HG03558 (cell line): ENCODE data around the gene RNF5.
A peak's percentile ranks its signal among the peaks of the same experiment; 100 is the strongest.
"Not testable (repeated sequence)": the region's sequence is repeated elsewhere in the genome, so short reads cannot be mapped to it uniquely, and the experiment has no call there.

Experiments
- ATAC-seq: cut with Tn5 transposase; IDR thresholded peaks from one replicate; pipeline ENCODE4 v1.9.1; 2021; ENCODE audit warnings: moderate number of reproducible peaks; ENCODE audit not compliant: unreplicated experiment; ENCODE audit errors: extremely low read depth

RNF5 gene

DNA sequence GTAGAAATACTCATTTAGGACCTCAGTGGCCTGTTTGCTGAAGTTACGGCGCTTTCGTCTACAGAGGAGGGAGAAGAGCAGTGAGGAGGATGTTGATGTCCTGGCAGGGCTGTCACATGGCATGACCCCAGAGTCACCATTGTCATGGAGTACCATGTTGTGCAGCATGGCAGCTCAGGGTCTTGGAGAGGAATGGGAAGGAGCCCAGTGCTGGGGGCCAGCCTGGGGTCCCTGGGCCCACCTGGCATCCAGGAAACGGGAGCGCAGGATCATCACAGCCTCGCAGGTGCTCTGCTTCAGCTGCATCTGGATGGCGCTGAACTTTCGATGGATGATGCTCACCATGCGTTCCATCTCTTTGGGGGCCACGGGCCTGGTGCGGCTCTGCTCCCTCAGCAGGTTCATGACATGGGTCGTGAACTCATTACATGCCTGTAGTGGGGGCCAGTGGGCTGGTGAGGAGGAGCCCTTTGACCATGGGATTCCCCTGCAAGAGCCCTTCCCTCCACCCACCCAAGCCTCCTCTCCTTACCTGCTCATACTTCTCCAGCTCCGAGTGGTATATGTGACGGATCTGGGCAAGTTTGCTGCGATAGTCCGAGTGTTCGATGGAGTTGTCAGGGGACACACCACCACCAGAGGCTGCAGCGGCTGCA lies 9.6 kb downstream of the RNF5 start:
- not testable (repeated sequence) for ATAC-seq

DNA sequence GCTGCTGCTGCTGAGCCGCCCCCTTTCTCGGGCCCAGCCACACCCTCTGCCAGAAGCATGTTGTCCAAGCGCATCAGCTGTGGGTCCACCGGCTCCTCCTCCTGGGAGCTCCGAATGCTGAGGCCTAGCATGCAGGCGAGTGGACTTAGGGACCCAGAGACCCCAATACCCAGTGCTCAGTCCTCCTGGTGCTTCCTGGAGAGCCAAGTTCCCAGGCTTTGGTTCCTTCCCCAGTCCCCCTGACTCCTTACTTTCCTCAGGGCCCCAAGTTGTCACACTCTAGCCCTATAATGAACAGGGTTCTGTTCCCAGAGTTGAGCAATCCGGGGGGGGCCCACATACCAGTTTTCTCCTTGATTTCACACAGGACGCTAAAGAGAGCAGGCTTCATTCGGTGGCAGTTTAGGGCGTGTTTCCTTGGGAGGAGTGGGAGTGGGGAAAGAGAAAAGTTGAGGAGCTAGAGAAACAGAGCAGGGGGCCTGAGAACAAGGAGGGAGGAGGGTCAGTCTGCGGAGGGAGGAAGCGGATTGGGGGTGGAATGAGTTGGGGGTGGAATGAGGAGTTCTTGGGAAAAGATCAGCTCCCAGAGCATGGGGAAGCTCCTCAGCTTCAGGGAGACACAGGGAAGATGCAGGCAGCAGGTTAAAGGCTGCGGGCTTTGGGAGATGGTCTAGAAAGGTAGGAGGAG lies 10.3 kb downstream of the RNF5 start:
- ATAC-seq: no peak

DNA sequence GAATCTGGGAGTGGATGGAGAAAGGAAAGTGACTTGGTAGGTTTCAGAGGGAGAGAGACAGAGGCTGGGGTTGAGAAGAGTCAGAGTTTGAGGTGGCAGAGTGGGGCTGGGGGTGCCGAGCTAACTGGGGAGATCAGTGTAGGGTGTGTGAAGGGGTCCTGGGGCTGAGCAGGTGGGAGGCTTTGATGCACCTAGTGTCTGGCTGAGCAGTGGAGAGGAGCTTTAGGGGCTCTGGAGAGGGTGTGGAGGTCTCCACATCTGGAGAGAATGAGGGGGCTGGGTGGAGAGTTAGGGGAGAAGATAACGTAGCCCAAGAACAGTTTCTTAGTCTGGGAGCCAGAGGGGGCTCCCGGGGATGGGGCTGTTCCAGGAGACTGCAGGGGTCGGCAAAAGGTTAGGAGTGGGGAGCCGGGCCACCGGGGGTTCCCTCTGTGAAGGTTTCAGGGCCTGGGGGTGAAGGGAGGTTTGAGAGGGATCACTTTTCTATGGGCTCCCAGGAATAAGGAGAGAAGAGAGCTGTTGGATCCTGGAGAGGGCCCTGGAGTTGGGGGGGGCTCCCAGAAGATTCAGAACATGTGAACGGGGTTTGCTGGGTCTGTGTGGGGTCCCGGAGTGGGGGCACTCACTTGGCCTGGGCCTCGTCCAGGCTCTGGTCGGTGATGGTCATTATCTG lies 11.0 kb downstream of the RNF5 start:
- ATAC-seq: no peak

DNA sequence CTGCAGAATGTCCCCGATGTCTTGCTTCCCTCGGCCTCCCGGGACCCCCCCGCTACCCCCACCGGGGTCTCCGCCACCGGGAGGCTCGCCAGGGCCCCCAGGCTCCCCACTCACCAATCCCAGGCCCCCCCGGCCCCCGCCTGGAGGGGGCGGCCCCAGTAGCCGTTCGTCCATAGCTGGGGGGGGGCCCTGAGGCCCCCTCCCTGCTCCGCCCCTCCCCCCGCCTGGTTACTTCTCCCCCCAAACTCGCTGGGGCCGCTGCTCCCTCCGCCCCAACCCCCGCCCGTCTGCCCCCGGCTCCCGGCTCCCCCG lies 11.5 kb downstream of the RNF5 start:
- ATAC-seq: no peak

DNA sequence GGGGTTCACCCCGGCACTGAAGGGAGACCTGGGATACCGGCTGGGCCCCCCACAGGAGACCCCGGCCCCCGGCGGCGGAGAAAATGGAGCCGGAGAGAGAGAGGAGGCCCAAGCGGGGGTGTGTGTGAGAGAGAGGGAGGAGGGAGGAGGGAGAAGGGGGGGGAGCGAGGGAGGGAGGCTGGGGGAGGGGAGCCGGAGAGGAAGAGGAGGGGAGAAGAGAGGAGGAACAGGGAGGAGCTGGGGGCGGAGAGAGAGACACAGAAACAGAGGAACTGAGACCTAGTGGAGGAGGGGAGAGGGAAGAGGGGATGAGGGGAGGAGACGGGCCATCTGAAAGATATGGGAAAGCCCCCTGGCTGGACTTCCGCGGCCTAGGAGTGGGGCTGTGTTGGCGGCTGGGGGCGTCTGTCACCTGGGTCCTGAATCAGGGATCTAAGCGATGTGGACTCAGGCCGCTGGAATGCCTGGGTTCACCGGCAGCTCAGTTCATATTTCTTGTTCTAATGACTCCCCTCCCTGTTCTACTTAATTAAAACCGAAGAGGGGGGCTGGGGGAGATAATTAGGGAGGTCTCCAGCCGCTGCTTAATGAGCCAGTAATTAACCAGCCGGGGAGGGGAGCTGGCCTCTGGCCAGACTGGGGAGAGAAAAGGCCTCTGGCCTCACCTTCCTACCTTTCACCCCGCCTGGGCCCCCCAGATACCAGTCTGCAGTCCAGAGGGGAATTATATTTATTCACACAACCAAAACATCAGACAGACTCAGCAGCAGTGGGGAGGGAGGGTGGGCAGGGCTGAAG lies 12.0 kb downstream of the RNF5 start, which contains the start of gene PBX2:
PBX2 (minus strand) TSS at position 149 of the 798 bp plus-strand sequence. CDS start 287 bp downstream, outside the sequence.
- ATAC-seq: no peak

DNA sequence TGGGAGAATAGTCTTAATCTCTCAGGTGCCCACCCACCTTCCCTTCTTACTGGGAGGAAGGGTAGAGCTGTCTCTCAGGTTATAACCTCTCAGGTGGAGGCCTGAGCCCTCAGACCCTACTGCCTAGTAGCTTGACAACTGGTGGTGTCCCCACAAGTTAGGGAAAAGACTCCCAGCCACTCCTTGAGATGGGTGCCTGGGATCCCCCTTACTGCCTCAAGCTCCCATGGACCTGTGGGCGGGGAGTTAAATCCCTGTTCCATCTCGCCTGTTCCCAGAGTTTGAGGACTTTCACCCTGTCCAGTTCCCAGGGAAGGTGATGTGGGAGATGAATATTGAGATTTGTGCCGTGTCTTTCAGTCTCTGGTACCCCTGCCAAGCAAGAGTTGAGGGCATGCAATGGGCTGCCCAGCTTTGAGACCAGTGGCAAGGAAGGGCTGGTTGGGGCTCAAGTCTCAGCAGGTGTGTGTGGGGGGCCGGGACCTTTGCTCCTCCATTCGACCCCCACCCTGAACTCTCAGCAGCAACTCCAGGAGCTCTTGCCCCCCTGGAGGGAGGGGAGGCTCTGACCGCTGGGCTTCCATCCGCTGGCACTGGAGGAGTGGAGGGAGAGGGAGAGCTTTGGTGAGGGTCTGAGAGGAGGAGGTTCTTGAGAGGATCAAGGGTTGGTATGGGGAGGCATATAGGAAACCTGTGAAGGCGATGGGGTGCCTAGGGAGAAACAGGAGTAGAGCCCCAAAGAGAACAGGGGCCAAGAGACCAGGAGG lies 12.9 kb downstream of the RNF5 start:
- ATAC-seq: no peak

DNA sequence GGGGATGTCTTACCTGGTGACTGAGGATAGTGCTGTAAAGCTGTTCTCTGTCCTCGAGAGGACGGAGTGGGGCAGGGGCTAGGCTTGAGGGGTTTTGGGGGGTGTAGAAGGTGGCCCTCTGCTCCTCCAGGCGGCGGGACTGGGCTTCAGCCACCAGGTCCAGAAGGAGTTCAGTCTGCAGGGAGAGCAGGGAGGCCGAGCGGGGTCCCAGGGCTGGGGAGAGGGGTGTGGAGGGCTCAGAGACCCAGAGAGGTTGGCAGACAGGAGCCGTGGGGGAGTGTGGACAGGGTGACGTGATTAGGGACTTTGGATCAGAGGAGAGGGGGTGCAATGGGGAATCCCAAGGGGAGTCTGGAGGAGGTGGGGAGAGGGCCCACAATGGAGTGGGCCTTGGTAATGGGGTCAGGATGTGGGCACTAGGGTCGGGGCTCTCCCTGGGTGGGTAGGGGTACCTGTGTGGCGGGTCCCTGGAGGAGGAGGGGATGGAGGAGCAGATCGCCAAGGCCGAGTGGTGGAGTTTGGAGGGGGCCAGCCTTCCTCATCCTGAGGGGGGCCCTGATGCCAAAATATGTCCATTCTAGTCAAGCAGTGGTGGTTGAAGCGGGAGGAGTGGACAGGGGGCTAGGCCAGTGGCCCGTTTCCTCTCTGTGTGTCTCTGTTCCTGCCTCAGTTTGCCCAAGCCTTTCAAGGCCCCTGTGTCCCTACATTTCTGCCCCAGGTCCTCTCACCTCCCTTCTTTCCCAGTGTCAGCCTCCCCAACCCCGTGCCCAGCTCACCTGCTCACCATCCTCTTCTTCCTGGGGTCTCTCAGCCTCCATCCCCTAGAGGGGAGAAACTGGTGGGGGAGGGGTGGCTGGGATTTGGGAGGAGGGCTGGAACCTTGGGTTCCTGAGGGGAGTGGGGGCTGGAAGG lies 13.7 kb downstream of the RNF5 start:
- ATAC-seq: no peak

DNA sequence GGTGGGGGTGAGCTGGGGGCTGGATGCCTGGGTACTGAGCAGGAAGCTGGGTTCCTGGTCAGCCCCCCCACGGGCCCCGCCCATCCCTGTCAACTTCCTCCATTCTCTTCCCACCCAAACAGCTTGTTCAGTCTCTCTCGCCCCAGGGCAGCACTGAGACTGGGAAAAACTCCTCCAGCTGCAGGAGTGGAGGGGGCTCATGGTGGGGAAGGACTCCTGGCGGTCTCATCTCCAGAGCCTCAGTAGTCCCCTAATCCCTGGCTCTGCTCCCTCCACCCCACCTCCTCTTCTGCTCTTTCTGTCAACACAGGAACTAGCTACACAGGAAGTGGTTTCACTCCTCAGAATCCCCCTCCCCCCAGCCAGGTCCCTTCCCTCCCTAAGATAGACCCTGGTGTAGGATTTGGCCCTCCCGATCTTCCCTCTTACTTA lies 14.4 kb downstream of the RNF5 start, which contains the start of gene GPSM3:
GPSM3 (minus strand) TSS at position 36 of the 432 bp plus-strand sequence. CDS start 130 bp downstream, outside the sequence.
- no peak for ATAC-seq

DNA sequence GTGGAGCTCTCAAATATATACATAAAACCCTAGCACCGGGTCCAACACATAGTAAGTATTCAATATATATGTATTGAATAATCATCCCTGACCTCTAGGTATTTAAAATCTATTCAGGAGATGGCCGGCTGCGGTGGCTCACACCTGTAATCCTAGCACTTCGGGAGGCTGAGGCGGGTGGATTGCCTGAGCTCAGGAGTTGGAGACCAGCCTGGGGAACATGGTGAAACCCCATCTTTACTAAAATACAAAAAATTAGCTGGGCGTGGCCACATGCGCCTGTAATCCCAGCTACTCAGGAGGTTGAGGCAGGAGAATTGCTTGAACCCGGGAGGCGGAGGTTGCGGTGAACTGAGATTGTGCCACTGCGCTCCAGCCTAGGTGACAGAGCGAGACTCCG lies 14.9 kb downstream of the RNF5 start:
- not testable (repeated sequence) for ATAC-seq

DNA sequence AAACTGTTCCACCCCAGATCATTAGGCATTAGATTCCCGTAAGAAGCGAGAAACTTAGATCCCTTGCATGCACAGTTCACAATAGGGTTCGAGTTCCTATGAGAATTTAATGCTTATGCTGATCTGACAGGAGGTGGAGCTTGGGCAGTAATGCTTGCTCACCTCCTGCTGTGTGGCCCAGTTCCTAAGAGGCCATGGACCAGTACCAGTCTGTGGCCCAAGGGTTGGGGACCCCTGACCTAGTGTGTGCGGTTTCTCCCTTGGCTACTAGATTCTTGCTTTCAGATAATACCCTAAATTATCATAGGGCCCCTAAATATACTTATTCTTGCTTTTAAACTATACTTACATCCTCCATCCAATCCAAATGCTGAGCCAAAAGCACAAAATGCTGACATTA lies 16.2 kb downstream of the RNF5 start:
- no peak for ATAC-seq

DNA sequence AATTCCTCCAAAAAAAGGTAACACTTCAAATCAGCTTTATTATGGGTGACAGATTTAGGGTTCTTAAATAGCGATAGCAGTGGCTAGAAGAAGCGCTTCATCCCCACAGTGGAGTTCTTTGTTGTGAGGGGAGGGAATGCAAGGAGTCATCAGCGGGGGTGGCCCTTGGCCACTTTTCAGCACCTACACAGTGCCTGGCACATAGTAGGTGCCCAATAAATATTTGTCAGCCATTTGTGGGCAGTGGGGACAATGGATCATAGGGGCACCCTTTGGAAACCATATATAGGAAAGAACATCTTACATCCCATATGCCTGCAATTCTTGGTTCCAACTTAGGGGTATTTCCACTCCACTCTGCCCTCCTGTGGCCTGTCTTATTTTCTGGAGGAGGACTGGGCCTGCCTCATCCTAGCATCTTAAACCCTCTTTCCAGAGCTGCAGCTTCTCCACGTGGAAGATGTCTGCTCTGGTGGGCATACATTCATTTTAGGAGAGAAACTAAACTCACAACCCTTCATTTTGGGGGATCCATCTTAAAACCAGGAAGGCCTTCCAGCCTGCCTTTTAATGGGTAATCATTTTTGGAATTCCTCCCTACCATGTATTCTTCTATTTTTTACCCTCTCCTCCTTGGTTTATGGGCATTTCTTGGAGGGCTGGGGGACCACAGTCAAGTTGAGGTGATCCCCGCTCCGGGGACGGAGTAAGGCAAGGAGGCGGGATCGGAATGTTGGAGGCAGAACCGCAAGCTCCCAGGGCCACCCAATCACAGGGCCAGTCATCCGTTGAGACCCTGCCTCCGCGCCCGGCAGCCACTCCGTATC lies 16.8 kb downstream of the RNF5 start:
- peak; percentile 54 for ATAC-seq

DNA sequence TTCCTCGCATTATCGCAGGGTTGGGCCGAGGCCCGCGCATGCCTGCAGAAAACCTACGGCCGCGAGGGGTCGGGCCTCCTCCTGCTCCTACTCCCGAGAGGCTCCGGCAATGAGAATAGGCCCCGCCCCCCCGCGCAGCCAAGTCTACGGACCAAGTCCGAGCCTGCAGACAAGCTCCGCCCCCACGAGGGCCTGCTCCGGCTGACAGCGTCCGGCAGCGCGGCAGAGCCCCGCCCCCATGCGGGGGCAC lies 17.4 kb downstream of the RNF5 start:
- ATAC-seq: no peak

DNA sequence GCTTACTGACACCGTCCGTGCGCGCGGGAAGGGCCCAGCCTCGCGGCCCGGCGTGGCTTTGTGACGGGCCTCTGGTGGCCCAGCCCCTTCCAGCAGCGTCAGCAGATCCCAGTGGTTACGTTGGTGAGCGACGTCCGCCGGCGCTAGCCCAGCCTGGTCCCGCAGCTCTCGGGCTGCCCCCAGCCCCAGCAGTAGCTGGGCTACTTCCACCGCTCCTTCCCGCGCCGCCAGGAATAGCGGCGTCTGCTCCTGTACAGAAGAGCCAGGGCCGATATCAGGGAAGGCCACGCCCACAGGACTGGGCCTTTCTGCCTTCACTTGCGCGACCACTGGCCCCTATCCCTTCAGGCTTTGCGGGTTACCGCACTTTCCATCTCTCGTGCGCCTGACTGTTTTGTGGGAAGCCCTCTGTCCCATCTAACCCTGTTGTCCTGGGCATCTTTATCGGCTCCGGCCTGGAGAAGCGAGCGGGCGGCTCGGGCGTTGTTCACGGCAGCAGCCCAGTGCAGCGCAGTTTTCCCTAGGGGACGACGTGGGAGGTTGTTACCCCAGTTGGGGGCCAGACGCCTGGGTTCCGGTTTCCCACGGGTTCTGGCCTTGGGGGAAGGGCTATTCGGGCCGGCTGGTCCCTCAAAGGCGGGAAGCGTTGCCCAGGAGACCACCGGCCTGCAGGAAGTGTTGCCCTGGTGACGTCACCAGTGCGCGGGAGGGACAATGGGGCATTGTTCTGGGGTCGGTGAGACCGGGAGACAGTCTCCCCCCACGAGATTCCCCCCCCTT lies 17.9 kb downstream of the RNF5 start:
- peak; percentile 60 for ATAC-seq

DNA sequence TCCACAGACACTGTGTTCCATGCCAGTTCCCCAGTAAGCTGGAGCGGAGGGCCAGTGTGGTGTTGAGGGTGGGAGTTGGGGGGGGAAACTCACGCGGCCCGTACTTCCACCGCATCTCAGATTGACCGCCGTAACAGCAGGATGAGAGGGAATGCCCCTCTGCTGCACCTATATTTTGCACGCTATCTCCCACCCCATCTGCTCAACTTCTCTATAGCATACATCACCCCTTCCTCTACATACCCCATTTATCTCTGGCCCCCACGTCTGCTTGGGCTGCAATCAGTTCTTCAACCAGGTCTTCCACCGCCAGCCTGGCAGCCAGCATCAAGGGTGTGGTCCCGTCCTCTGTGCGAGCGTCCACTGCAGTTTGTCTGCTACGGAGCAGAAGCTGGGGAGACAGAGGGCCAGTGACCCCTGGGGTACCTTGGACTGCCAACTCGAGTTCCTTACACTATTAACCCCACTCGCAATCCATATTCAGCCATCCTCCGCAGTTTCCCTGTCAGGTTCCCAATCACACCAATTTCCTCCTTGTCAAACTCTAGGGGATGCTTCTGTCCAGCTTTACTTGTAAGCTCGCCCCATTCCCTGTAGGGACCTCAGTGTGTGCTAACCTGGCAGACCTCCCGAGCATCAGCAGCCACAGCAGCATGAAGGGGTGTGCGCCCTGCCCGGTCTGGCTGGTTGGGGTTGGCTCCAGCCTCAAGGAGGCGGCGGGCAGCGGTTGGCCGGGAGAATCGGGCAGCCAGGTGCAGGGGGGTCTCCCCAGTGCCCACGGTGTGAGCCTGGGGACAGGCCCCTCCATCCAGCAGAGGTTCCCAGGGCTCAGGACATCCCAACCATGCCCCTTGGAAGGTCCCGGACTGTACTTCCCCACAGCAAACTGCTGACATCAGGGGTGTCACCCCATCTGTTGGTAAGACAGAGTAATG lies 18.7 kb downstream of the RNF5 start:
- ATAC-seq: no peak

DNA sequence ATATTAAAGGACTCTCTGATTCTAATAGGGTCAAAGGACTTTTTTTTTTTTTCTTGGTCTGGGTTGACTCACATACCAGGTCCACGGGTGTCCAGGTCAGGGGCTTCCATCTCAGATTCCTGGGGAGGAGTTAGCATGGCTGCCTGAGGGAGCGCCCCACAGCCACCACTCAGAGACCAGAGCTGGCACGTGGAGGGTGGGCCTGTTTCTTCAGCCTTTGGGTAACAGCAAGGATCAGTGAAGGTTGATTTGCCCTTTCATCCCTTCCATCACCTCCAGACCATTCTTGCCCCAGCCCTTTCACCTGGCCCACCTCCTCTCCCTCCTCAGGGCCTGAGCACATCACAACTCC lies 20.1 kb downstream of the RNF5 start:
- ATAC-seq: no peak

DNA sequence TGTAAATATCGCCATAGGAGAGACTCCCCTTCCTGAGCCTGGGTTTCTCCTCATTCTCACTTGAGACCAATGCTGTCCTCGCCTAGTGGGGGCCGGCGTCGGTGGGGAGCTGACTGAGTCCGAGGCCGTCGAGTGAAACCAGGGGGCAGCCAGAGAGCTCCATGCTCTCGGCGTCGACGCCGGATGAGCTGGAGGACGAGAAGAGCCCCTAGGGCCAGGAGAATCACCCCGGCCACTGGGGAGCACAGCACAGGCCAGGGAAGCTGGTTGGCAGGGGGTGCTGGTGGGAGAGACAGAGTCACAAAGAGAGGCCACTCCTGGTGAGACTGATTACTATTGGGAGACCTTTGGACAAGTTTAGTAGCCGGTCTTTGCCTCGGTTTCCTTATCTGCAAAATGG lies 20.7 kb downstream of the RNF5 start:
- ATAC-seq: no peak
